ENCODE measurements around the gene TOP2A.
A peak's percentile ranks its signal among the peaks of the same experiment; 100 is the strongest.

Gene TOP2A

DNA sequence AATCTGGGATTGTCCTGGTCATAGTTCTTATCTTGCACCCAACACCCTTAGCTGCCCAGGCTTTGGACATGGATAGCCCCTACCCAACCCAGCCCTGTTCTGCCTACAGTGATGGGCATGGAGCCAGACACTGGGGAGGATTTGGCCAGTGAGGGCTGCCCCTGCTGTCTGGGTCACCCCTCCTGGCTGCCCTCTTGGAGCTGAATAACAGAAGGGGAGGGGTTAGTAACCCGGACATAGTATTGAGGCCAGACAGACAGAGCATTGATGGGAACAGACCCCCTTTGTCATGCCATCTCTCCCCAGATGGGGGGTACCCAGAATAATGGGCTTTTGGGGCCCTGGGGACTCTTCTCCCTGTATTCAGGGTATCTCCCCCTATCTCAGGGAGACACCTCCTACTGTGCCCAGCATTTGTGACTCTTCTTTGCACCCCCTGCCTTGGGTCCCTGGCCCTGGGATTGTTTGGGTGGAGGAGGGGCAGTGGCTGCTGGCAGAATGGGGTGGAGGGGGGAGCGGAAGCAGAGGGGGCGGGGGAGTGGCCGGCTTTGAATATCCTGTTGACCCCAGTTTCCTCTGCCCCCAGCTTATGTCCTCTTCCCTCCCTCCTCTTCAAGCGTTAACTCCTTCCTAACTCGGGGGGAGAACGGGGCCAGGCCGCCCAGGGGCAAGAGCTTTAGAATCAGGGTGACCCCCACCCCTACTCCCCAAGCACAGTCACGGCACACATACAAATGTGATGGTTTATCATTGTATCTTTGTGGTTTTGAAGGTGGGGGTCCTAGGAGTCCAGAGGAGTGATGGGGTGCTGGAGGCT lies 70.2 kb downstream of the TOP2A start:
- TF ChIP-seq CTCF (IDR thresholded peaks at IDR 0.05; ENCODE audit: low read depth, low read length, missing control alignments), result no peak
- no peaks in the 10 kb centered on the region for H3K27me3 ChIP-seq (replicated peaks)
- H3K4me3 ChIP-seq (ENCODE audit: low read depth, low read length), result no peak overlapping the region
- H3K36me3 ChIP-seq (replicated peaks), result peaks cover 36% of the 10 kb centered on the region
- no peak overlapping the region for H3K27ac ChIP-seq
- DNase-seq, result no peak
- in situ Hi-C loops (cut with HindIII; ENCODE audit: low pct_ligation_motif_present, low sequenced_read_pairs), result no loop called here

GRCh38 chr17:40346765-40347158 lies 70.9 kb downstream of the TOP2A start:
- H3K27me3 ChIP-seq (replicated peaks), result no peaks in the 10 kb centered on the region
- in situ Hi-C loops (cut with HindIII; ENCODE audit: low pct_ligation_motif_present, low sequenced_read_pairs), result no loop called here
- H3K4me3 ChIP-seq (ENCODE audit: low read depth, low read length), result no peak overlapping the region
- DNase-seq, result no peak
- no peak overlapping the region for H3K27ac ChIP-seq
- peaks cover 28% of the 10 kb centered on the region for H3K36me3 ChIP-seq (replicated peaks)
- TF ChIP-seq CTCF (IDR thresholded peaks at IDR 0.05; ENCODE audit: low read depth, low read length, missing control alignments), result no peak

DNA sequence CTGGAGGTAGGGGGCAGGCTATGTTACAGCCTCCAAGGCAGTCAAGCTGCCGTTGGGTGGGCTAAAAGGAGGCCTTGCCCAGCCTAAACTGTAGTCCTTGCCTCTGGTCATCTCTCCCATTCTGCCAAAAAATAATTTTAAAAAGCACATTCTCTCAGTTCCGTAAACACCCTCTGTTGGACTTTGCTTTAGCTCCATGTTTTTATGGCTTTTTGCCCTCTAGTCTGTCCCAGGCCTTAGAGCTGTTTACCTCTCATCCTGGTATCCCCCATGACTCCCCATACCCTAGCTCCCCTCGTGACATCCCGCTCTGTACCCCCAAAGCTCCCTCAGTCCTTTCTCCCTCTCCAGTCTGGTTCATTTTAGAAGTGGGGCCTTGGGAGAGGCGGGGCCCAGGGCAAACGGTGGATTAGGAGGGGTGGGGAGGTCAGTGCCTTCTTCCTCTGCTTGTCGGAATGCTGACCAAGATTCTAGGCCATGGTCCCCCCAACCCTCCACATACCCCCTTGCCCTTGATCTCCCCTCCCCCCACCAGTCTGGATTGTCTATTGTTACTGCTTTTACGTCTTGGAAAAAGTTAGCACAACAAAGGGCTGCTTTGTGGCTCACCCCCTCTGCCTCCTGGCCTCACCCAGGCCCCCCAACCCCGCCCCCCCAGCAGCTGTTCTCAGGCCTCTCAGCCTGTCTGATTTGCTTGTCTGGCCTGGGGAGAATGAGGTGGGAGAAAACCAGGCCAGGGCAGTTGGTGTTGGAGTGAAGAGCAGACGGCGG lies 71.5 kb downstream of the TOP2A start:
- no peak for DNase-seq
- peaks cover 25% of the 10 kb centered on the region for H3K36me3 ChIP-seq (replicated peaks)
- H3K27me3 ChIP-seq (replicated peaks), result no peaks in the 10 kb centered on the region
- H3K27ac ChIP-seq, result peak overlapping the region; percentile 65
- H3K4me3 ChIP-seq (ENCODE audit: low read depth, low read length), result peak overlapping the region; percentile 81
- no peak for TF ChIP-seq CTCF (IDR thresholded peaks at IDR 0.05; ENCODE audit: low read depth, low read length, missing control alignments)
- in situ Hi-C loops (cut with HindIII; ENCODE audit: low pct_ligation_motif_present, low sequenced_read_pairs), result no loop called here

DNA sequence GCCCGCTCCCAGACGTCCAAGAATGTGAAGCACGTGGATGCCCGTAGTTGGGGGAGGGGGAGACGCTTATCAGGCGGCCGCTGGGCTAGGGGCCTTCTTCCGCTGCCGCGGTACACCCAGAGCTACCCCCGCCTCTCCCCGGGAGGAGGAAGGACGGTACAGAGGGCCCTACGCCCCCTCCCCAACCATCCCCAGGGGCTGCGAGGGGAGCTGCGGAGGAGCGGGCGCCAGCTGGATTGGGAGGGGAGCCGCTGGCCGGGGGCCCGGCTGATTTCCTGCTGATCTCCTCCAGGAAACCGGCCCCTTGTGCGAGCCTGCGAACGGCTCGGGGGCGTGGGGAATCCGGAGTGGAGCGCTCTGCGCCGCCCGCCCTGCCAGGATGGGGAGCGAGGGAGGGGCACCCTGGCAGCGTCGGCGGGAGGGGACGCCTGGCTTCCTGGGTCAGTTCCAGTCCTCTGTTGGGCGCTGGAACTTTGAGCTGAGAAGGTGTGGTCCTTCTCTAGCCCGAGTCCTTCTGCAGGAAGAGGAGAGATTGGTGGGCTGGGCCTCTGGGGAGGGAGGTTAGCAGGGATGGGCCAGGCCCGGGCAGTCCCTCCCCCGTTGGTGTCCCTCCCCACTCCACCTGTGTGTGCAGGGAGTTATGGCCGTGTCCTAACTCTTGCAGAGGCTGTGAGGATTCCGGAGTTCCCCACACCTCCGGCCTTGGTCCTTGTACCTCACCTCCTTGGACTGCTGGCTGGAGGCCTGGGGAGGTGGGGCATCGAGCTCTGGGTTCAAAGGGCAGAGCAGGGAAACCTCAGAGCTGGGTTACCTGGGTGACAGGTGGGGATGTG lies 72.3 kb downstream of the TOP2A start:
- TF ChIP-seq CTCF (IDR thresholded peaks at IDR 0.05; ENCODE audit: low read depth, low read length, missing control alignments), result no peak
- Histone ChIP-seq H3K27me3 (replicated peaks) (no peaks in the 10 kb centered on the region), H3K27ac (peak overlapping the region; percentile 65), H3K4me3 (ENCODE audit: low read depth, low read length) (peak overlapping the region; percentile 81), H3K36me3 (replicated peaks) (peaks cover 21% of the 10 kb centered on the region)
- in situ Hi-C loops (cut with HindIII; ENCODE audit: low pct_ligation_motif_present, low sequenced_read_pairs), result no loop called here
- DNase-seq, result no peak

DNA sequence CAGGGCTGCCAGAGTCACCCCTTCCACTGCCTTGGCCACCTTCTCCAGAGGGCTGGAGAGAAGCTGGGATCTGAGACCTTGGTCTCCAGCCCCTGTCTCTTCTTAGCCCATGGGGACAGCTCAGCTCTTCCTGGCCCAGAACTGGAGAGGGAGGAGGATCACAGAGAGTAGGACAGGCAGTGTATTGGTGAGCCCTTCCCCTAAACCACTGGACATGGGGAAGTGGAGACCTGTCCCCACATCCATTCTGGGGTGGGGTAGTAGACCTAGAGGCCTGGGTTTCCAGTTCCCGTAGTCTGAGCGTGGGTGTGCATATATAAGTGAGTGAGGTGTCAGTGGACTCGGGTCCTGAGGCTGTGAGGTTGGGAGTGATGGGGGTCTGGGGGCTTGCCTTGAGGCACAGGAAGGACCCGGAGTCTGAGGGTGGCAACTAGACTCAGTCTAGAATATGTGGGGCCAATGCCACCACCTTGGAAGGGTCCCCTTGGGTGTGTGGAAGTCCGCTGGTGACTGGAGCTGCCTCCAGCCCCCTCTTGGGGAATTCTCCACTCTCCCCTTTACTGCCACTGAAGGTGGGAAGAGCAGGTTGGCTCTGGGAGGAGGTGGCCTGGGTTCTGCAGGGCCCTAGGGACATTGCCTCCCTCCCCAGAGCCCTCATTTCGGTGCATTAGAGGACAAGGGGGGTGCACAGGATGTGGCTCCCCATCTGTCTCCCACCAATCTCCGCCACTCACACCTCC lies 73.1 kb downstream of the TOP2A start:
- Histone ChIP-seq H3K36me3 (replicated peaks) (peaks cover 14% of the 10 kb centered on the region), H3K27ac (peak overlapping the region; percentile 65), H3K4me3 (ENCODE audit: low read depth, low read length) (peak overlapping the region; percentile 81), H3K27me3 (replicated peaks) (no peaks in the 10 kb centered on the region)
- no peak for TF ChIP-seq CTCF (IDR thresholded peaks at IDR 0.05; ENCODE audit: low read depth, low read length, missing control alignments)
- in situ Hi-C loops (cut with HindIII; ENCODE audit: low pct_ligation_motif_present, low sequenced_read_pairs), result no loop called here
- DNase-seq, result no peak
